Body of pancreas (tissue), 4 donors: ENCODE data around the gene LRRC46. TPM values are rescaled to one million over a fixed set of nuclear protein-coding genes. Genes with fewer than 3 reads are reported as not detected.

Experiments used
- ATAC-seq: fragments of 150-250 bp; one replicate; pipeline ENCODE4 v1.9.1; 2016
- DNase-seq, 4 donors: peaks; one replicate each; pipeline ENCODE4 v3.0.0-alpha.2; 2019
- H3K27ac ChIP-seq, 4 donors: fragments of 200-600 bp; sonication (generic); 1 replicate in 3 of 4; 2 replicates in 1 of 4; pipeline versions ENCODE4 v1.5.1 to v1.6.1; 2016 to 2019; ENCODE audit warnings: mild to moderate bottlenecking in 1 of 4, mixed read lengths in 1 of 4, moderate library complexity in 1 of 4
- H3K27me3 ChIP-seq, 2 donors: fragments of 200-600 bp; sonication (generic); one replicate each; pipeline ENCODE4 v1.6.0; 2016; ENCODE audit warnings: mild to moderate bottlenecking in 1 of 2
- H3K36me3 ChIP-seq, 2 donors: fragments of 200-600 bp; sonication (generic); replicated peaks in 1 of 2; 2 replicates each; pipeline ENCODE4 v1.5.1; 2016; ENCODE audit warnings: low read depth in 2 of 2; ENCODE audit not compliant: insufficient read depth in 1 of 2
- H3K4me1 ChIP-seq: fragments of 200-600 bp; sonication (generic); one replicate; pipeline ENCODE4 v1.6.0; 2016
- H3K4me3 ChIP-seq, 2 donors: fragments of 200-600 bp; sonication (generic); 1 replicate in 1 of 2; 2 replicates in 1 of 2; pipeline ENCODE4 v1.5.1; 2016 to 2019
- H3K9me3 ChIP-seq, 3 donors: fragments of 200-600 bp; sonication (generic); 1 replicate in 2 of 3; 2 replicates in 1 of 3; pipeline ENCODE4 v1.5.1; 2016
- POLR2A ChIP-seq, 3 donors: fragments of 450-650 bp; IDR thresholded peaks; one replicate each; pipeline ENCODE4 v1.6.1; 2016; ENCODE audit warnings: antibody characterized with exemption in 3 of 3, mild to moderate bottlenecking in 2 of 3
- WGBS, 2 donors: methylation state at CpG; one replicate each; pipeline ENCODE4 v1.1.5; 2017; 5-methylcytosine and 5-hydroxymethylcytosine counted together
- intact Hi-C: fragments of 100-400 bp; cut with DNase I; formaldehyde crosslinking; loops from one replicate; pipeline ENCODE4 v1.15.1; 2023
- total RNA-seq, 2 donors: library from RNA; depleted of rRNA; stranded (reverse); fragments of >200 nt; gene quantifications; one replicate each; pipeline ENCODE4 v1.1.0, GENCODE V29; 2016
- TF ChIP-seq, protein P1 (sequence below), 7 experiments: fragments of 450-650 bp in 4 of 7; fragments of 200-600 bp in 3 of 7; sonication (generic) in 3 of 7; IDR thresholded peaks; one replicate each; pipeline ENCODE4 v1.5.1; 2016 to 2019; ENCODE audit warnings: antibody characterized with exemption in 7 of 7

LRRC46 gene
- total RNA-seq, 2 donors from 2014 or later, result not detected

DNA sequence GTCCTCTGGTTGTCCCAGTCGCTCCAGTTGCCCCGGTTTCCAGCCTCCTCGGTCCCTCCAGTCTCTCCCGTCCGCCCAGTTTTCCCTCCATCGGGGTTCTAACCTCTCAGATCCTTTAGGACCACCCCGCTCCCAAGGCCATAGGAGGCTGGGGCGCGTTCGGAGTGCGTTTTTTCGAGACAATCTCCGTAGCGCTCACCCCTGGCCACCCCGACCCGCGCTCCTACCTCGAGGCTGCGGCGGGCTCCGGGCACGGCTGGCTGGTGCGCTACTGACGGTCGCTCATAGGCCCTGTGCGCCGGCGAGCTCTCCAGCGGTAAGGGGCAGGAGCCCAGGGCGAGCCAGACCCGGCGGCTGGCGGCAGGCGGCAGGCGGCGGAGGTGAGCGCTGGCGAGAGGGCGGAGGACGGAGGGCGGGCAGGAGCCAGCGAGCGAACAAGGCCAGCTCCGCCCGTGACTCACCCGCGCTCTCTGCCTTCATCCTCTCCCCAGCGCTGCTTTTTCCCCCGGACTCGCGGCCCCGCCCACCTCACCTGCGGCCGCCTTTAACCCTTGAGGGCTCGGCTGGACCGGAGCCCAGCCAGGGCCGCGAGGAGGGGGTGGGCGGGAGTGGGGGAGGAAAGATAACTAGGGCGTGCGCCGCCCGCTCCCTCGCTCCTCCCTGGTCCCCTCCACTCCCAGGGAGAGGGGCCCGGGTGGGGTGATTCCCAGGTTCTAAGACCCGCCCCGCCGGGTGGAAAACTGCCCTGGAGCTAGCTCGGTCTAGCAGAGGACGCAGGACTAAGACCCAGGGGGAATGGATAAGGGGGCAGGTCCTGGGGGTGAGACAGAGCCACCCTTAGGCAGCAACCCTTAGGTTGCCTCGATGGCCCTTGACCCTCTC lies 19.5 kb downstream of the LRRC46 start, which contains the start of gene SP6:
SP6 (minus strand) TSS at position 472 of the 882 bp plus-strand sequence. CDS start 2,734 bp downstream, outside the sequence.
- WGBS, 2 donors, result 5% methylated on average over 48 to 54 of the region's 71 CpGs
- Histone ChIP-seq H3K9me3 (no peaks in the 10 kb centered on the region), H3K4me3 (no peak within 1 kb of the TSS), H3K4me1 (peaks cover 35% of the 10 kb centered on the region), H3K27ac (peak within 1 kb of the TSS in 2 of 4 donors; percentile 28 to 47), H3K36me3 (no peaks in the 10 kb centered on the region), H3K27me3 (peaks cover 0 to 31% of the 10 kb centered on the region in 2 donors)
- DNase-seq (peak; percentile 87 to 92 (median 92)), ATAC-seq (peak; percentile 98)
- TF ChIP-seq, protein P1, sequence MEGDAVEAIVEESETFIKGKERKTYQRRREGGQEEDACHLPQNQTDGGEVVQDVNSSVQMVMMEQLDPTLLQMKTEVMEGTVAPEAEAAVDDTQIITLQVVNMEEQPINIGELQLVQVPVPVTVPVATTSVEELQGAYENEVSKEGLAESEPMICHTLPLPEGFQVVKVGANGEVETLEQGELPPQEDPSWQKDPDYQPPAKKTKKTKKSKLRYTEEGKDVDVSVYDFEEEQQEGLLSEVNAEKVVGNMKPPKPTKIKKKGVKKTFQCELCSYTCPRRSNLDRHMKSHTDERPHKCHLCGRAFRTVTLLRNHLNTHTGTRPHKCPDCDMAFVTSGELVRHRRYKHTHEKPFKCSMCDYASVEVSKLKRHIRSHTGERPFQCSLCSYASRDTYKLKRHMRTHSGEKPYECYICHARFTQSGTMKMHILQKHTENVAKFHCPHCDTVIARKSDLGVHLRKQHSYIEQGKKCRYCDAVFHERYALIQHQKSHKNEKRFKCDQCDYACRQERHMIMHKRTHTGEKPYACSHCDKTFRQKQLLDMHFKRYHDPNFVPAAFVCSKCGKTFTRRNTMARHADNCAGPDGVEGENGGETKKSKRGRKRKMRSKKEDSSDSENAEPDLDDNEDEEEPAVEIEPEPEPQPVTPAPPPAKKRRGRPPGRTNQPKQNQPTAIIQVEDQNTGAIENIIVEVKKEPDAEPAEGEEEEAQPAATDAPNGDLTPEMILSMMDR (IDR thresholded peaks at IDR 0.05), result peak; percentile 9 to 60 (median 37)
- peak; percentile 50 to 63 (median 54) for TF ChIP-seq POLR2A (IDR thresholded peaks at IDR 0.05)
- intact Hi-C loops, result no loop called here

DNA sequence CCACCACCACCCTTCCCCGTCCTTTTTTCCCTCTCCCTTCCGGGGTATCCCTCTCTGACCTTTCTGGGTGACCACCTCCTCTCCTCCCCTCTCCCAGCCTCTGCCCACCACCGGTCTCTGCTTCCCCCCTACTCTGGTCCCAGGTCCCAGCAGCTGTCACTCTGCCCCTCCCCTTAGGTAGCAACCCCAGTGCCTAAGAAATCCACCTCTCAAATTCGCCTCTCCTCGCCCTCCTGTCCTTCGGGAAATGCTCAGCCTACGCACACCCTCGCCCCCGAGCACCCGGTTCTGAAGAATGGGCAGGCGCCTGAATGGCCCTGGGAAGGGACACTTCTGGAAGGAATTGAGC lies 20.3 kb downstream of the LRRC46 start:
- Histone ChIP-seq H3K36me3 (no peaks in the 10 kb centered on the region), H3K4me3 (no peak overlapping the region), H3K4me1 (peaks cover 34% of the 10 kb centered on the region), H3K9me3 (no peaks in the 10 kb centered on the region), H3K27me3 (peaks cover 0 to 28% of the 10 kb centered on the region in 2 donors), H3K27ac (no peak overlapping the region)
- 30 to 36% methylated on average over 10 to 11 of the region's 11 CpGs for WGBS, 2 donors
- no peak for ATAC-seq
- TF ChIP-seq POLR2A (IDR thresholded peaks at IDR 0.05), result no peak
- TF ChIP-seq, protein P1 (IDR thresholded peaks at IDR 0.05), result no peak
- DNase-seq, result no peak
- intact Hi-C loops, result no loop called here

DNA sequence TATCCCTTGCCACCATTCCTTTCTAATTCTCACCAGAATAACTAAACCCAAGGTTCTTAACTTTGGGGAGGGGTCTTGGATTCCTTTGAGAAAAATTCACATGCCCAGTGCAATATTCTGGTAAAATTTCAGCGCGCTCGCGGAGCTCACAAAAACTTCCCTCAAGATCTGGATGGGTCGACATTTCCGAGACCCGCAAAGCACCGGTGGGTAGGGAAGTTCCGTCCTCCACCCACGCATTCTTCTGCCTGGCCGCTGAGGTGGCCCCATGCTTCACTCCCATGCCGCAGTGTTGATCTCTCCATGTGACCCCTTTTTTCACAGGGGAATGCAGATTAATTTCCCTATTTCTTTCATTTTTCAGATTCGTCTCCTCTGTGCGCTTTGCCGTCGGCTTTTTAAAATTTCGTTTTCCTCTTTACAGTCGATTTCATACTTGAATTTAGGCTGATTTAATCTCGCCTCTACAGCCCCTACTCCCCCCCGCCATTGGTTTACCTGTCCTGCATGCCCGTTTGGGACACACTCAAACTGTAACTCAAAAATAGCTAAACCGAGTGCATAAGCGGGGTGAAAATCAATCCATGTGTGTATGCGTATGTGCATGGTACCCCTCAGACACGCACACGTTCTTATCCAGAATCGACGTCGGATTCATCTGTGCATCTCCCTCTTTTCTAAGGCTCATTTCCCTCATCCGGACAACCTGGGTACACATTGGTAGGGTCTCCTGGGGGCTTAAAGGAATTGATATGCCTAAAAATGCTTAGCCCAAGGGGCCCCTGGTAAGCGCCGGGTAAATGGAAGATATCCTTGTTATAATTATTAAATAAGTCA lies 20.9 kb downstream of the LRRC46 start:
- Histone ChIP-seq H3K4me3 (no peak overlapping the region), H3K27me3 (peaks cover 0 to 22% of the 10 kb centered on the region in 2 donors), H3K27ac (no peak overlapping the region), H3K36me3 (no peaks in the 10 kb centered on the region), H3K4me1 (peaks cover 28% of the 10 kb centered on the region), H3K9me3 (no peaks in the 10 kb centered on the region)
- TF ChIP-seq, protein P1 (IDR thresholded peaks at IDR 0.05), result no peak
- no peak for TF ChIP-seq POLR2A (IDR thresholded peaks at IDR 0.05)
- no peak for DNase-seq
- intact Hi-C loops, result no loop called here
- 23% methylated on average over 32 of the region's 32 CpGs for WGBS, 2 donors
- ATAC-seq, result no peak

DNA sequence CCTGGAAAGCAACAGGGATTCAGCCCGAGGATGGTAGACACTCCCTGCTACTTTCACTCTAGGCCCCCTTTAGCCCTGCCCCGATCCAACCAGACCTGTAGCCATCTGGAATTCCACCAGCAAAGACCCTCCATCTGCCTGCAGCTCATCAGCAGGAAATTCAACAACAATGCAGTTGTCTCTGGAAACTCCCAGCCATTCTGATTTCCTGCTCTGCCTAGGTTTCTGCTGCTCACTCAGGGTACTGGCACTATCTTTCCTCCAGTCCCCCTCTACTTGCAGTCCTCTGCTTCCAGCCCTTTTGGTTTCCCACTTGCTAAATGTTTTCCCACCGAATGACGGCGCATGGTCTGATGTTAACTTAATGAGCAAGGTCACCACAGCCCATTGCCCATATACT lies 22.1 kb downstream of the LRRC46 start:
- TF ChIP-seq, protein P1 (IDR thresholded peaks at IDR 0.05), result no peak
- no peak for TF ChIP-seq POLR2A (IDR thresholded peaks at IDR 0.05)
- Histone ChIP-seq H3K27me3 (peaks cover 0 to 13% of the 10 kb centered on the region in 2 donors), H3K27ac (no peak overlapping the region), H3K4me1 (peaks cover 20% of the 10 kb centered on the region), H3K9me3 (no peaks in the 10 kb centered on the region), H3K36me3 (no peaks in the 10 kb centered on the region), H3K4me3 (no peak overlapping the region)
- intact Hi-C loops, result no loop called here
- WGBS, 2 donors, result 15 to 33% methylated on average over 5 of the region's 5 CpGs
- ATAC-seq (no peak), DNase-seq (no peak)
